ENCODE data around the gene FABP7.

- TF ChIP-seq POLR2A (IDR thresholded peaks at IDR 0.05; ENCODE audit: low read depth, low read length), result no peak
- no peak for TF ChIP-seq TAF1 (IDR thresholded peaks at IDR 0.05; ENCODE audit: low read depth, low read length)
- no peak for TF ChIP-seq SPI1 (IDR thresholded peaks at IDR 0.05; ENCODE audit: low read depth, low read length)
- no peak for TF ChIP-seq POLR2AphosphoS5 (IDR thresholded peaks at IDR 0.05; ENCODE audit: low read depth, low read length)
- no peak for TF ChIP-seq PAX5 (IDR thresholded peaks at IDR 0.05; ENCODE audit: insufficient read depth, low read length, severe bottlenecking)
These were observed 10.5 kb downstream of the FABP7 start for GRCh38 chr6:122790028-122790422.

Data from GM12891 (cell line).